Neutrophil (primary cell): Measurements from ENCODE around the gene CXorf66.

ENCODE experiments used
- H3K27ac ChIP-seq: fragments of 200-600 bp; sonication (generic); 2 replicates; pipeline ENCODE4 v1.5.1; 2016; ENCODE audit warnings: mild to moderate bottlenecking, moderate library complexity
- H3K27me3 ChIP-seq: fragments of 200-600 bp; sonication (generic); 2 replicates; pipeline ENCODE4 v1.6.0; 2016; ENCODE audit warnings: mild to moderate bottlenecking
- H3K36me3 ChIP-seq: fragments of 200-600 bp; sonication (generic); 2 replicates; pipeline ENCODE4 v1.5.1; 2017
- H3K4me1 ChIP-seq, 2 experiments: fragments of 200-600 bp in 1 of 2; sonication (generic) in 1 of 2; 1 replicate in 1 of 2; 2 replicates in 1 of 2; pipeline versions ENCODE4 v1.5.1 to v1.6.1; 2013 to 2016; ENCODE audit warnings: low read depth in 1 of 2, low read length in 1 of 2, mild to moderate bottlenecking in 1 of 2, moderate library complexity in 1 of 2; ENCODE audit not compliant: control insufficient read depth in 1 of 2, insufficient read depth in 1 of 2
- H3K4me3 ChIP-seq, 2 experiments: fragments of 200-600 bp in 1 of 2; sonication (generic) in 1 of 2; 1 replicate in 1 of 2; 2 replicates in 1 of 2; pipeline ENCODE4 v1.5.1; 2013 to 2016; ENCODE audit warnings: low read depth in 1 of 2, low read length in 1 of 2, mild to moderate bottlenecking in 1 of 2, moderate library complexity in 1 of 2
- H3K9me3 ChIP-seq: fragments of 200-600 bp; sonication (generic); 2 replicates; pipeline ENCODE4 v1.5.1; 2016
- CTCF ChIP-seq: fragments of 200-600 bp; sonication (generic); IDR thresholded peaks from 2 replicates; pipeline ENCODE4 v1.5.1; 2016; ENCODE audit warnings: antibody characterized with exemption

Gene CXorf66

GRCh38 chrX:139905743-139906142 is 59.6 kb downstream of the CXorf66 start:
- TF ChIP-seq CTCF = no peak
- no peaks in the 10 kb centered on the region for H3K9me3 ChIP-seq
- no peak overlapping the region for H3K27ac ChIP-seq

More at GRCh38 chrX:139905743-139906142, 59.6 kb downstream of the CXorf66 start:
- peaks cover 14 to 26% of the 10 kb centered on the region in 2 experiments for H3K4me1 ChIP-seq
- H3K27me3 ChIP-seq = no peaks in the 10 kb centered on the region
- H3K36me3 ChIP-seq = no peaks in the 10 kb centered on the region
- no peak overlapping the region for H3K4me3 ChIP-seq
